ENCODE results near the gene INPP4B.
A peak's percentile ranks its signal among the peaks of the same experiment; 100 is the strongest.

Gene INPP4B

GRCh38 chr4:142150483-142150882 is 695.6 kb downstream of the INPP4B start:
- DNase-seq (ENCODE audit: low read depth in 2 of 2) = no peak

DNA sequence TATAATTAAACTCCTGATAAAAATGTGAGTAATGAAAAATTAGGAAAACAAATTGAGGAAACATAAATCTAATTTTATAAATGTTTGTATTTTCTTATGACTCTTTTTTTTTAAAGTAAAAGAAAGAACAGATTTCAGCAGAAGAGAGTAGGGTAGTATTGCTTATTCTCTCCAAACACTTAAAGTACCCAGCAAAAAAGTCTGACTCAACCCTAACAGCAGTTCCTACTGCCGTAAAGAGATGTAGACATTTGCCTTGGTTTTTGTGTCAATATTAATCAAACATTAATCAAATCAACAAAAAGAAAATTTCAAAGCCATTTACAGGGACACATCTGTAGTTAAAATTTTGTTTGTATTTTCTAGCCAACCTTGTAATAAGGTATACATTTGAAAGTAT is 701.3 kb downstream of the INPP4B start:
- DNase-seq (ENCODE audit: low read depth in 2 of 2) = no peak

DNA sequence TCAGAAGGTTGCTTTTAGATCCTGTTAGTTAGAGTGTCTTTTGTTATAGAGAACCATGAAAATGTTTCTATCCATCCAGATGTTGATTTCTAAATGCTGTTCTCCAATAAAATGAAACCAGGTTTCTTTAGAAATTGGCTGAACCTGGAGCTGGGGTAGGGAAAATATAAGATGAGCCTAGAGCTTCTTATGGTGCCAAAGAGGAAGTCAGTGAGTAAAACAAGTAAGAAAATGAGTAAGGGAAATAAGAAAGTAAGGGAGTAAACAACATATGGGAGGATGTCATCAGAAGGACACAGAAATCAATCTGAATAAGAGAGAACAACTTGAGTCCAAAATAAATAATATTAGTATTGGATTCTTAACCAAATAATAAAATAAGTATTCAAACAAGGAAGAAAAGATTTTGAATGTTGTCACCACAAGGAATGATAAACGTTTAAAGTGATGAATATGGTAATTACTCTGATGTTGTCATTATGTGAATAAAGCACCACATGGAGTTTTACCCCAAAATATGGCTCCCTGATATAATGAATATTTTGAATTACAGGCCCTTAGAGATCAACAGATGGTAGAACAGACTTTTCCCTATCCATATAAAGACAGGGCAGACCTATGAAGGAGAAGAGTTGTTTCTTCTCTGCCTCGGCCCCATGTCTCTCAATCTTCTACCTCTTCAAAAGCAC is 703.6 kb downstream of the INPP4B start:
- no peak for DNase-seq (ENCODE audit: low read depth in 2 of 2)

GRCh38 chr4:142141224-142141623 is 704.9 kb downstream of the INPP4B start:
- no peak for DNase-seq (ENCODE audit: low read depth in 2 of 2)

GRCh38 chr4:142130666-142131065 is 715.4 kb downstream of the INPP4B start:
- DNase-seq (ENCODE audit: low read depth in 2 of 2) = no peak

DNA sequence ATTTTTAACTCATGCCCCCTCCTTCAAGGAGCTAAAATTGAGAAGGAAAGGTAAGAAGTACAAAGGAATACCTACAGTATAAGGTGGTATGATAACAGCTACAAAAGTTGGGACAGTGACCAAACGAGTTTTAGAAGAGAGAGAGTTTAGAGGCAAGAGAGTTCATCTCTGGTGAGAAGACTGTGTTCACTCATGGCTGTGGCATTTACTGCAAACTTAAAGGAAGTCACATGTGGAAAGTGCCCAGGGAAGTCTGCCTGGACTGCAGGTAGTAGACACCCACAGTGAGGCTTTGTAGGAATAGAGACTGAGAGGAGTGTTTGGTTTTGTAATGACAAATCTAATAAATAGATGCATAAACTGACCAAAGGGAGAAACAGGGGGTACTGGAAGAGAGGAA is 716.2 kb downstream of the INPP4B start:
- no peak for DNase-seq (ENCODE audit: low read depth in 2 of 2)

GRCh38 chr4:142129473-142129872 is 716.6 kb downstream of the INPP4B start:
- no peak for DNase-seq (ENCODE audit: low read depth in 2 of 2)

DNA sequence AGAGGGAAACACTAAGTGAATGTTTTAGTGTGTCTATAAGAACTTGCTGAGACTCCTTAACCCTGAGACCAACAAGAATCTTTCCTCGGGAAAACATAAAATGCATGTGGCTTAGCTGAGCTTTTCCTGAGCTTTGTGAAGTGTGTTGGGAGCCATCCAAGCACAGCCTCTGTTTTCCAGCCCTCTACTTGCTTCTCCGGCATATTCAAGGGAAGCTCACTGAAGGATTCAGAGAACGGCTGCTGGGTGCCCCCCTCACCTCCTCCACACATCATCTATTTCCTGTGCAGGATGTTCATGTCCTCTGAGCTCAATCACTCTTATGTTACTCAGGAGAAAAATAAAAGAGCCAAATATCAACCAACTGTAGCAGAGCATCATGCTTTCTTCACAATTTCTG is 717.6 kb downstream of the INPP4B start:
- no peak for DNase-seq (ENCODE audit: low read depth in 2 of 2)

DNA sequence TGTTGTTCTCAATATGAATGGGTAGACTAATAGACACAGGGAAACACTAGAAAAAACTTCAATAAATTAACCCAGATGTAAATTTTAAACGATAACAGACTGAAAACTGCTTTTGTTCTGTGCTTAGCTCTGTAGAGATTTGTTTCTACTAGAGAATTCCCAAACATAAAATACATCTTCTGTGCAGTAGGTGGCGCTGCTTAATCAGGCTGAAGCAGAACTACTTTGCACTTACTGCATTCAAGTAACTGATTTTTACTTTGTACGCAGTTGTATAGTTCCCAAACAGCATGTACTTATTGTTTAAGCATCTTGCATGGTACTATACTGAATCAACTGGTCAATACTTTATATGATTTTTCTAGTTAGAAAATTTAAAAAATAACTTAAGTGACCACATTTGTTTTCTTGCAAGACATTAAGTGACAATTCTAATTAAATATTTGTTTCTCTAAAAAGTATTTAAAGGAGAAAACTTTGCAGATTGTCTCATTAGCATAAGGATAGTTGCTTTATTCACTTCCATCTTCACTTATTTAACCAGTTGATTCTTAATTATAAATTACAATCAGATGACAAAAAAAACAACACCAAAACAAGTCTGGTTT is 719.1 kb downstream of the INPP4B start:
- peak; percentile 29 to 59 for DNase-seq (ENCODE audit: low read depth in 2 of 2)

GRCh38 chr4:142124874-142125273 is 721.2 kb downstream of the INPP4B start:
- DNase-seq (ENCODE audit: low read depth in 2 of 2) = no peak

DNA sequence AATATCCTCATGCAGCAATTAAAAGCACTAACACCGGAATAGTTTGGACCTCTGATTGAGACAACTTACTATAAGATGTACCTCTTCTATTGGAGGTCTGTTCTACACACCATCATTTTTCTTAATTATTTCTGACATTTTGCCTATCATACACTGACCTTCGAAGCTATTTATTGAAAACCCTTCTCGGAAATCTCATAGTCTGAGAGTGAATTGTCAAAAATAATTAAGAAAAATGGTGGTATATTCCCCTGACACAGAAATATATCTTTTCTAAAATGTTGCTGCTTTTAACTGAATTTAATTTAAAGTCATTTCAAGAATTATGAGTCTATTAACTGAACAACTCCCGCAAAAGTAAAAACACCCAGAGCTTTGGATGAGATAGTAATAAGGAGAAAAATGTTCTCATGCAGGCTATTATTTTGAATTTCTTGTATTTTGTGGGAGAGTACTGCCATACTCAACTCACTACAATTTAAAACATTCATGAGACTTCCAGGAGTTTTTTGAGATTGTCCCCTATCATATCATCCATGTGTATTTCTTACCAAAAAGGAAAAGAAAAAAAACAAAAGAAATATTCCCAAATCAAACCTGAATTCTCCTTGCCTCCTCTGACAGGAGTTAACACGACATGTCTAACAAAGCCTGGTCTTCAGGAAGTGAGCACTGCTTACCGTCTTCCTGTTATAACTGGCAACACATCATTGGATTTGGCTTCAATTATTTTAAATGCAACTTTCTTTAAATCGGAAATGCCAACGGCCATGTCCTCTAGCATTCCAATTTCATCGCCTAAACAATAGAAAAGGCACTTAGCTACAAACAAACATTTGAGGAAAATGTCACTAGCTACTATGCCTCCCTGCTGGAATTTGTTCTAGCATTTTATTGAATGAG is 724.4 kb downstream of the INPP4B start:
- no peak for DNase-seq (ENCODE audit: low read depth in 2 of 2)

- no peak for DNase-seq (ENCODE audit: low read depth in 2 of 2)
Observed at GRCh38 chr4:142120921-142121320, 725.2 kb downstream of the INPP4B start.

DNA sequence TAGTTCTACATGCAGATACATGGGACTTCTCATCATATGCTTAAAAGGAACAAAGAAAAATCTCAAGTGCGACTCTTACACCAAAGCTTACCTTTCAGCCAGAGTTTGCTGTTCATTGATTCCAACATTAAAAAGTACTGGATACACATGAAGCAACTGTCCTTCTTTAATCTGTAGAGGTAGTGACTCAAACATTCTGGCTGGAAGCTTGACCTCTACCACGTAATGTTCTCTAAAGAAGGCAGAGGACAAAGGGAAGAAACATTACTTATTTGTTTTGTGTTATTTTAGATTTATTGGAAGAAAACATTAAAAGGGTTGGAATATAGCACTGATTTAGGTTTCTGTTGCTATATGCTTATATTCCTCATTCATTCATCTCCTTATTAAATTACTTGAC is 733.6 kb downstream of the INPP4B start:
- DNase-seq (ENCODE audit: low read depth in 2 of 2) = no peak

DNA sequence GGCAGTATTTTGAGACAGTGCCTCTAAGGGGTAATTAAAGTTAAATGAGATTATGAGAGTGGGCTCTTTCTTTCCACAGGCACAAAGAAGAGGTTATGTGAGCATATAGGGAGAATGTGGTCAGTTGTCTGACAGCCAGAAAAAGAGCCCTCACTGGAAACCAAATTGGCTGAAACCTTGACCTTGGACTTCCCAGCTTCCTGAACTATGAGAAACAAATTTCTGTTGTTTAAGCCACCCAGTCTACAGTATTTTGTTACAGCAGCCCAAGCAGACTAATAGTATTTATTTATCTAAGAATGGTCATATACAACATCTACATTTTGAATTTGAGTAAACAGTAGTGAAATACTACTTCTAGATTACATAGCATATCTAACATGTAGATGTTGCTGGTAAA is 736.0 kb downstream of the INPP4B start:
- no peak for DNase-seq (ENCODE audit: low read depth in 2 of 2)

- DNase-seq (ENCODE audit: low read depth in 2 of 2) = no peak
Observed at GRCh38 chr4:142104041-142104440, 742.1 kb downstream of the INPP4B start.

DNA sequence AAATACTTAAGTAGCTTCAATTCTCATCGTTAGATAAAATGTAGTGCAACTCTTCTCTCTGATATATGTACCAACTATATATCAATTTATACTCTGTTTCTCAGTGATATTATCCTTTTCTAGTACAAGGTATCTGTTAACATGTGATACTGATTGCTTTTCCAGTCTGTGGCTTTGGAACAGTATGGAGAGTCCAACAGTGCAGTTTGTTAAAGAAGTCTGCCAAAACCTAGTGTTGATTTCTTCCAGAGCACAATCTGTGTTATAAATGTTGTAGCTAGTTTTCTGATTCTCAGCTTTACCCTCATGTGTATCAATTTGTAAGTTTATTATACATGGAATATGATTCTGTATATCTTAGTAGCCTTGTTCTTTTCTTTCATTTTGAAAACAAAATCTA is 744.7 kb downstream of the INPP4B start:
- DNase-seq (ENCODE audit: low read depth in 2 of 2) = no peak

DNA sequence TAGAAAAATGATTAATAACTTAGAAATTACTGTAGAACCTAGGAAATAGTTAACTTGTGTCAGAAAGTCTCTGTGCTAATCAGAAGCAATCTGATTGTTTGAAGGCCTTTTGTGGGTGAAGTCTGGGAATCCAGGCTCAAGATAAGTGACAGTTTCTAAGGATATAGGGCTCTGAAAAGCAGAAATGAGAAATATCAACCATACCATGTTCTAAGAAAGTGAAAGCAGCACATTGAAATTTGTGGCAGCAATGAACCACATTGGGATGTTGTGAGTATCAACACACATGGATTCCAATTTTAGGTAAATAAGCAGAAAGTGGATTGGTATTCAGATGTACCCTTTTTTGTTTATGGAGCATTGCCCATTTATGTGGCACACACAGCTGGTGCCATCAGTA is 745.2 kb downstream of the INPP4B start:
- DNase-seq (ENCODE audit: low read depth in 2 of 2) = no peak

GRCh38 chr4:142098900-142099545 is 747.1 kb downstream of the INPP4B start:
- DNase-seq (ENCODE audit: low read depth in 2 of 2) = no peak

DNA sequence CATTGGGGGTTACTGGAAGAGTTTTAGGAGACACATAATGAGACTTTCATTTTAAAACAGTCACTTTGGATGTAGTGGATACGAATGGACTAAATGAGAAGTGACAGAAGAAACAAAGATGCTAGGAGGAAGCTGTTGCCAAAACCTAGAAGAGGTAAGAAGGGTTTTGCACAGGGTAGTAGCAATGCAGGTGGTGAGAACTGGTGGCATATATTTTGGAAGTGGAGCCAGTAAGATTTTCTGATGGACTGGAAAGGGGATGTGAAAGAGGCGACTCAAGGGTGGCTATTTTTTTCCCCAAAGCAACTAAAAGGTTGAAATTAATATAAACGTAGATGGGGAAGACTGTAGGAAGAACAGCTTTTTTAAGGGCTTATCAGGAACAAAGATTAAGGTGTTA is 747.7 kb downstream of the INPP4B start:
- DNase-seq (ENCODE audit: low read depth in 2 of 2) = no peak

DNA sequence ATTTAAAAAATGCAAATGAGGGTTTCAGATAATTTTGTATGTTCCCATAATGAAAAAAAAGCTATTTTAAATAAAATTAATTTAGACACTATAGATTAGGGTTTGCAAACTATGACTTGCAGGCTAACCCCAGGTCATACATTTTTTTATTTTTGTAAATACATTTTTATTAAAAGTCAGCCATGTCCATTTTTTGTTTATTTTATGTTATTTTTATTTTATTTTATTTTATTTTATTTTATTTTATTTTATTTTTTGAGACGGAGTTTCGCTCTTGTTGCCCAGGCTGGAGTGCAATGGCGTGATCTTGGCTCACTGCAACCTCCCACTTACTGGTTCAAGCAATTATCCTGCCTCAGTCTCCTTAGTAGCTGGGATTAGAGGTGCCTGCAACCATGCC is 749.1 kb downstream of the INPP4B start:
- no peak for DNase-seq (ENCODE audit: low read depth in 2 of 2)

DNA sequence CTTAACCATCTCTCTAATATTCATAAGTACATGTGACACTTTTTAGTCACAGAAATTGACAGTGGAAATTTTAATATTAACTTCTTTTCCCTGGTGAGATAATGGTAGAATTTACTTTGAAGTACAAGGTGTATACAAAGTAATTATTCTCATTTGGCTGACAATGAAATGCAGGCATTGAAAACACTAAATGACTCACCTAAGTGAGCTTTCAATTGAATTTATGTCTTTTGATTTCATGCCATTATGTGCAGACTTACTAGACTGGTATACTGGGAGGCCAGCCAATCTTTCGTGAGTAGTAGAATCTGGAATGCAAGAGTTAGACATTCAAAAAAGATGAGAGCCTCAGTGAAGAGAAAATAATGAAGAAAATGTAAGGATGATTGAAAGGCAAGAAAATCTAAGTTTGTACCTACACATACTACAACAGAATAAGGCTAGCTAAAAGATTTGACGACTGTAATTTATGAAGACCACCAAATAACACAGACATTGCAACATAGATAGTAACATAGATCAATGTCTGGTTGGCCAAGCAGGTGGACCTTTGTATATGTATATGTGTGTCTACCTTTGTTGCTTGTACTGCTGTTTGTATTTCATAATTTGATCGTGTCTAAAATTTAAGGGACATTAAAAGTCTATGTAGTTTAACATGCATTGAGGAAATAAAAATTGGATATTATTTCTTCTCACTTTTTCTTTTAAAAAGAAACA is 750.1 kb downstream of the INPP4B start:
- no peak for DNase-seq (ENCODE audit: low read depth in 2 of 2)

DNA sequence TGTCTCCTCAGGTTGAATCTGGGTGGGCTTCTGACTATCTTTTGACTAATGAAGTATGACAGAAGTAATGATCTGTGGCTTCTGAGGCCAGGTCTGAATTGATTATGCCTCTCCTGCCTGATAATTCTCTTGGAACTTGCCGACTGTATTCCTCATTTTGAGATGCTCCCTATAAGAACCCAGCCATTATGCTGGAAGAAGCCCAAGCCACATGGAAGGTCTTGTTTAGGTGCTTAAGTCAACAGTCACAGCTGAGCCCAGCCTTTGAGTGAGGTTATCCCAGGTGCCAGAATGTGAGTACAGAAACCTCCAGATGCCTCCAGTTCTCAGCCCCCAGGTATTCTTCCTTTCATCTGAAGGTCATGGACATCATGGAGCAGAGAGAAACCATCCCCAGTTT is 753.2 kb downstream of the INPP4B start:
- DNase-seq (ENCODE audit: low read depth in 2 of 2) = no peak

Measured in activated CD4-positive, alpha-beta T cell treated with anti-CD3 and anti-CD28 coated beads for 24 hours (primary cell).